GM18909 (cell line): ENCODE results near the gene ABCC9.
"Not testable (repeated sequence)": the region's sequence is repeated elsewhere in the genome, so short reads cannot be mapped to it uniquely, and the experiment has no call there.

Source experiments
- ATAC-seq: cut with Tn5 transposase; IDR thresholded peaks from one replicate; pipeline ENCODE4 v1.9.1; 2021; ENCODE audit warnings: mild to moderate bottlenecking; ENCODE audit not compliant: unreplicated experiment, poor library complexity

ABCC9 gene

GRCh38 chr12:21788089-21788983, 152.9 kb downstream of the ABCC9 start:
- no peak for ATAC-seq

DNA sequence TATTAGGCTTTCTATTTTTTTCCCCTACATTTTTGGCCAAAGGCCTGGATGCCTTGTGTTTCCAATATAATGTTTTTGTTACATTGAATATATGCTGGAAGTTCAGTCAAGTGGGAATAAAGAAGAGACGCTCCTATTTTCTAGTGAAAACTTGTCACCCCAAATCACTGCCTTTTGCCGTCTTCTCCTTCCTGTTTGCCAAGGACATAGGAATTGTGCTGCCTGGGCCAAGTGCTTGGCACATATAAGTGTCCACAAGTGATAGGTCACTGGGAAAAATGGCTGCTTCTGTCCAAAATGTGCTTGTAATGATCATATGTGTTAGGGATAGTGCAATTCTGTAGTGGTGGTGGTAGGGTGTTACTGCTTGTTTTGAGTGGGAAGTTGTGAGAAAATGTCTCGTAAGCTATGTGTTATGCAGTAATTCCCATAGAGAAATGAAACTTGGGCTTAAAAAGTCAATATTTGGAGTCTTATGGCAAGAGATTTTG, 155.1 kb downstream of the ABCC9 start:
- no peak for ATAC-seq

DNA sequence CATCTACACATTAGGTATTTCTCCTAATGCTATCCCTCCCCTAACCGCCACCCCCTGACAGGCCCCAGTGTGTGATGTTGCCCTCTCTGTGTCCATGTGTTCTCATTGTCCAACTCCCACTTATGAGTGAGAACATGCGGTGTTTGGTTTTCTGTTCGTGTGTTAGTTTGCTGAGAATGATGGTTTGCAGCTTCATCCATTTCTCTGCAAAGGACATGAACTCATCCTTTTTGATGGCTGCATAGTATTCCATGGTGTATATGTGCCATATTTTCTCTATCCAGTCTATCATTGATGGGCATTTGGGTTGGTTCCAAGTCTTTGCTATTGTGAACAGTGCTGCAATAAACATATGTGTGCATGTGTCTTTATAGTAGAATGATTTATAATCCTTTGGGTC, 158.5 kb downstream of the ABCC9 start:
- not testable (repeated sequence) for ATAC-seq

- ATAC-seq: no peak
Measured at GRCh38 chr12:21780786-21781185, 160.4 kb downstream of the ABCC9 start.

- ATAC-seq: no peak
Measured at GRCh38 chr12:21776175-21776574, 165.1 kb downstream of the ABCC9 start.

- ATAC-seq: no peak
Measured at GRCh38 chr12:21775133-21775820, 165.9 kb downstream of the ABCC9 start.

DNA sequence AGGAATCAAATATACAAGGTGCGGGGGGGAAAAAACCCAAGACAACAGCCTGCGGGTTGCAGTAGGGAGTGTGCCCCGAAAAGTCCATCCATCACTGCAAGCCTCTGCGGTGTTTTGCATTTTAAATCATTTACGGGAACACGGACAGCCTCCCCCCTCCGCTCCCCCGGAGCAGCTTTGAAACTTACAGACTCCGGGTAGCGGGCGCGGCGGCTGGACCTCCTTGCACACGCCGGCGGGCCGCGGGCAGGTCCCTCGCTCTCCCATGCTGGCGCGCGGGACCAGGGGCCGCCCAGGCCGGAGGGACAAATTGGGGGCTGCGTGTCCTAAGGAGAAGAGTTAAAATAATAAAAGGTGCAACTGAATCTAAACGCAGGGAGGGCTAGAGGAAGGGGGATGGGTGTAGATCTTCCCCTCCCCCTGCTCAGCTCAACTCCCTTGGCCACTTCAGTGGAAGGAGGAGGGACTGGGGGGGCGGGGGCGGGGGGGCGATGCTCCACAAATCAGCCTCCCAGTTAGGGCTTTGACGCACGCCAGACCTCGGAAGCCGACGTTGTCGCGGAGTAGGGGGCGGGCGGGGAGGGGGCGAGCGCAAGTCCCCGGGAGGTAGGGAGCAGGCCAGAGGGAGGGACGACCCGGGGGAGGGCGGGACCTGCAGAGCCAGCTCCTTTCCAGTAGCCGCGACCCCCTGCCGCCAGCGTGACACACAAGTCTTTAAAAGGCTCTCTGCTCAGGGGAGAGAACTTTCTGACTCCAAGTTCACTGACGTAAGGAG, 166.7 kb downstream of the ABCC9 start, which contains the start of gene KCNJ8:
Gene KCNJ8 (minus strand): TSS at position 349 of the 775 bp plus-strand sequence. CDS start 1,090 bp downstream, outside the sequence.
- no peak for ATAC-seq

DNA sequence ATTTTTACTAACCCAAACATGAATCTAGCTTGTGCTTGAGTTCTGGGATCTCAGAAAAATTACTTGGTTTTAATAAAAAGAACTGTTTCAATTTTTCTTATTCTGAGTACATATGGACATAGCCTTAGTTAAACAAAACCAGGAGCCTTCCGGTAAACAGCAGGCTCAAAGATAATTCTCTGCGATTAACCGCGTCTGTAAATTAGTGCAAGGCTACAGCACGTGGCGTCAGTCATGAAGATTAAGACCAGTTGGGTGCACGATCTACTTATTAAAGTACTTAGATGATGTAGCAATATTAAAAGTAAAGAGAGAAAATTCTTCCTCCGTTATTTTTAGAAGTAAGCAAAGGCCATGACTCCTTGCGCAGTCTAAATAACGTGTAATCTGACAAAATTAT, 167.4 kb downstream of the ABCC9 start:
- ATAC-seq: no peak

DNA sequence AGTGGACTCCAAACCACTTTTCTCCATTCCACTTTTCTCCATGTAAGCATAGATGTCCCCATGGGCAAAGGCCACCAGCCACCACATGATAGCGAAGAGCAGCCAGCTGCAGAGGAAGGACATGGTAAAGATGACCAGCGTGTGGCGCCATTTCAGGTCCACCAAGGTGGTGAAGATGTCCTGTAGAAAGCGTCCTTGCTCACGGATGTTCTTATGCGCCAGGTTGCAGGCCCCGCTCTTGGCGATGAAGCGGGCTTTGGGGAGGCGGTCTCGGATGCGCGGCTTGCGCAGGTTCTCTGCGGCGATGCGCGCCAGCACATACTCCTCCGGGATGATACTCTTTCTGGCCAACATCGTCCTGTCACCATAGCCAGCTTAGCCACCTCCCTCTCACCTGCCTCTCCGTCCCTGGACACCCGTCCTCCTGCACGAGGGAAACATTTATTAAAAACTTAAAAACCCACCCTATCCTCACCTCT, 167.9 kb downstream of the ABCC9 start:
- ATAC-seq: no peak

- ATAC-seq: no peak
Measured at GRCh38 chr12:21771311-21771710, 169.9 kb downstream of the ABCC9 start.

DNA sequence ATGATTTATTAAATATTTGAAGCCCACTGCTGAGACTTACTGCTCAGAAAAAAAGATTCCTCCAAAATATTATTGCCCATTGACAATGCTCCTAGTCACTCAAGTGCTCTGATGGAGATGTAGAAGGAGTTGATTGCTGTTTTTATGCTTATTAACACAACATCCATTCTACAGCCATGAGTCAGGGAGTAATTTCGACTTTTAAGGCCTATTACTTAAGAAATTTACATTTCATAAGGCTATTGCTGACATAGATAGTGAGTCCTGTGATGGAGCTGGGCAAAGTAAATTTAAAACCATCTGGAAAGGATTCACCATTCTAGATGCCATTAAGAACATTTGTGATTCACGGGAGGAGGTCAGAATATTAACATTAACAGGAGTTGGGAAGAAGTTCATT, 171.9 kb downstream of the ABCC9 start:
- ATAC-seq: no peak

DNA sequence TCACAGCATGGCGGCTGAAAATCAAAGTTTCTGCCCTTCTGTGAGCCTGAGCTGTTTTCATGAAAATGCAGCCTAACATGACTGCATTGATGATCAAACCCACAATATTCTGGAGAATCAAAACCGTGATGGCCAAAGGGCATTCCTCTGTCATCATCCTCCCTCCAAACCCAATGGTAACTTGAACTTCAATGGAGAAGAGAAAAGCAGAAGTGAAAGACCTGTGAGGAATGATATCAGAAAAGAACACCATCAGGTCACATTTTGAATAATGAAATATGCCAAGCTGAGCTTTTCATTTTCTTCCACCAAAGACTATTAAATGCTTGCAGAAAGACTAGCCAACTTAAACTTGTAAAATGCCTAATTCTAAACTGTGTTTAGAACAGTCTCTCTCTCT, 174.8 kb downstream of the ABCC9 start:
- no peak for ATAC-seq

GRCh38 chr12:21764950-21765349, 176.3 kb downstream of the ABCC9 start:
- ATAC-seq: no peak

DNA sequence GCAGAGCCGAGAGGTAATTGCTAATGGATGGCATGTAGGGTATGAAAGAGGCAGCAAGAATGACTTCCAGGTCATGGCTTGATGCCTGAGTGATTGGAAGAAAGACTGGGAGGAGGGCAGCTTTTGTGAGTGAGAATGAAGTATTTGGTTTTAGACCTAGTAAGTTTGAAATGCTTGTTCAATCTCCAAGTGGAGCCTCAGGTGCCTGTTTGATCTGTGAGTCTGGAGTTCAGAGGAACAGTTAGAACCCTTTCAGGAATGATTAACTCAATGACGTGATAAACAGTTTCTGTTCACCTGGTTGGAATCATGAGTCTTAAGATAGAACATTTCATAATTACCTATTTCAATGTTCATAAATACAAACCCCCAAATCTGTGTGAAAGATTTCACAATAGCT, 177.2 kb downstream of the ABCC9 start:
- ATAC-seq: no peak

- no peak for ATAC-seq
Measured at GRCh38 chr12:21763531-21763930, 177.7 kb downstream of the ABCC9 start.

GRCh38 chr12:21759737-21760136, 181.5 kb downstream of the ABCC9 start:
- no peak for ATAC-seq

DNA sequence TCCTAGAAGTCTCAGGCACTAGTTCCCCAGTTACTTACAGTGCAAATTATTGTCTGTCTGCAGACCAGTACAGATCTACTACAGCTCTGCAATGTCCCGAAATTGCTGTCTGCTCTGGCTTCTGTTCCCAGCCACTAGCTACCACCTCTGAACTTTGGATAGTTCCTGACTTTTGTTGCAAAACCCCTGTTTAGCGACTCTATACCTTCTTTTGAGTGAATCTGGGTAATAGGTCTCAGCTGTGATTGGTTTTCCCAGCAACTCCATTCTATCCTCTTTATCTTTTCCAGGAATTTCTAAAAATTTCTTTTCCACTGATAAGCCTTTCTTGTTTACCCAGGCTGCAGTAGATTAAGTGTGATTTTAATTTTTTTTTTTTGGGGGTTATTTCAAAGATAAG, 183.5 kb downstream of the ABCC9 start:
- no peak for ATAC-seq

DNA sequence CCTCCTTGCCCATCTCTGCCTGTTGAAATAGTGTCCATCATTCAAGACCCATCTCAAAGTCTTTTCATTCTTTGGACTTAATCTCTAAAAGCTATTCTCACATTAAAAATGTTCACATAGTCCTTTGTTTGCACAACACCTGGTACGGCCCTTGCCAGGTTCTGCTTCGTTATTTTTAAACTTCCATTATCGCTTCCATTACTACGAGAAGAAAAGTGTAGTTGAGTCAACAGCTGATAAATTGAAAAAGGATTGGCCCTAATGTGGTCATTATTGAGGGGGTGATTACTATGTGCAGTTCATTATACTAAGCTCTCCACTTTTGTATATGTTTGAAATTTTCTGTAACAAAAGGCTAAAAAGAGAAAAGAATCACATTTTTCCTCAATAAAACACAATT, 184.5 kb downstream of the ABCC9 start:
- no peak for ATAC-seq

DNA sequence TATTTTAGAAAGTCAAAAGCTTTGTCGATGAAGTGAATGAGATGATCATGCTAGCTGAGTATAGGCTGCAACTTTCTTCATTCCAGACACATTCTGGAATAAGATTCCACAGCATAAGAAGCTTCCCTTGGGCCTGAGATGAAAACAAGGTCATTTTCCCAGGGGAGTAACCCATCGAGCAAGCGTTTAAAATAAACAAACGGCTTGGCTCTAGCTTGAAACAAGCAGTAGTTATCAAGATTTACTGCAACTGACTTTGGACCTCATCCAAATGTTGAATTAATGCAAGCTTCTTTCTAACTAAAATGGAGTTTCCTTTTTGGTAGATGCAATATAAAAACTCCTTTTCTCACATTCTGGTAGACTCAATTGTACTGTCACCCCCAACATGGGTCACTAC, 189.7 kb downstream of the ABCC9 start:
- no peak for ATAC-seq
